Testis (tissue), 2 donors: ENCODE data around the gene APOL6.

Experiments
- POLR2A ChIP-seq: fragments of 450-650 bp; IDR thresholded peaks from one replicate; pipeline ENCODE4 v1.6.1; 2017; ENCODE audit warnings: antibody characterized with exemption, mild to moderate bottlenecking, moderate library complexity
- TF ChIP-seq, protein P1 (sequence below), 3 experiments: fragments of 450-650 bp in 2 of 3; fragments of 200-600 bp in 1 of 3; sonication (generic) in 1 of 3; IDR thresholded peaks; one replicate each; pipeline ENCODE4 v1.5.1; 2016 to 2019; ENCODE audit warnings: antibody characterized with exemption in 3 of 3, mild to moderate bottlenecking in 2 of 3, moderate library complexity in 1 of 3

GRCh38 chr22:35685731-35686130 is 37.5 kb downstream of the APOL6 start:
- TF ChIP-seq, protein P1, sequence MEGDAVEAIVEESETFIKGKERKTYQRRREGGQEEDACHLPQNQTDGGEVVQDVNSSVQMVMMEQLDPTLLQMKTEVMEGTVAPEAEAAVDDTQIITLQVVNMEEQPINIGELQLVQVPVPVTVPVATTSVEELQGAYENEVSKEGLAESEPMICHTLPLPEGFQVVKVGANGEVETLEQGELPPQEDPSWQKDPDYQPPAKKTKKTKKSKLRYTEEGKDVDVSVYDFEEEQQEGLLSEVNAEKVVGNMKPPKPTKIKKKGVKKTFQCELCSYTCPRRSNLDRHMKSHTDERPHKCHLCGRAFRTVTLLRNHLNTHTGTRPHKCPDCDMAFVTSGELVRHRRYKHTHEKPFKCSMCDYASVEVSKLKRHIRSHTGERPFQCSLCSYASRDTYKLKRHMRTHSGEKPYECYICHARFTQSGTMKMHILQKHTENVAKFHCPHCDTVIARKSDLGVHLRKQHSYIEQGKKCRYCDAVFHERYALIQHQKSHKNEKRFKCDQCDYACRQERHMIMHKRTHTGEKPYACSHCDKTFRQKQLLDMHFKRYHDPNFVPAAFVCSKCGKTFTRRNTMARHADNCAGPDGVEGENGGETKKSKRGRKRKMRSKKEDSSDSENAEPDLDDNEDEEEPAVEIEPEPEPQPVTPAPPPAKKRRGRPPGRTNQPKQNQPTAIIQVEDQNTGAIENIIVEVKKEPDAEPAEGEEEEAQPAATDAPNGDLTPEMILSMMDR (IDR thresholded peaks at IDR 0.05): no peak
- TF ChIP-seq POLR2A: no peak
